Effector memory CD4-positive, alpha-beta T cell (primary cell): Measurements from ENCODE around the gene POLRMT.

Source experiments
- DNase-seq, 3 donors: peaks; one replicate each; pipeline ENCODE4 v3.0.0-alpha.2; 2020
- H3K27ac ChIP-seq: 2 replicates; pipeline ENCODE4 v1.7.0; 2013; ENCODE audit warnings: mild to moderate bottlenecking, low read length, moderate library complexity; ENCODE audit not compliant: insufficient read depth, poor library complexity, severe bottlenecking
- H3K27me3 ChIP-seq: replicated peaks from 2 replicates; pipeline ENCODE4 v1.7.0; 2013; ENCODE audit warnings: mild to moderate bottlenecking, low read length; ENCODE audit not compliant: insufficient read depth, control insufficient read depth, poor library complexity, severe bottlenecking
- H3K36me3 ChIP-seq: 2 replicates; pipeline ENCODE4 v1.7.0; 2013; ENCODE audit warnings: mild to moderate bottlenecking, low read length, moderate library complexity; ENCODE audit not compliant: control insufficient read depth, insufficient read depth
- H3K4me1 ChIP-seq: 2 replicates; pipeline ENCODE4 v1.7.0; 2013; ENCODE audit warnings: low read length, mild to moderate bottlenecking; ENCODE audit not compliant: control insufficient read depth, insufficient read depth, poor library complexity, severe bottlenecking
- H3K4me3 ChIP-seq: 2 replicates; pipeline ENCODE4 v1.7.0; 2013; ENCODE audit warnings: low read length, low read depth, mild to moderate bottlenecking; ENCODE audit not compliant: insufficient read depth, poor library complexity, severe bottlenecking
- H3K9me3 ChIP-seq: 2 replicates; pipeline ENCODE4 v1.7.0; 2013; ENCODE audit warnings: mild to moderate bottlenecking, low read length, moderate library complexity; ENCODE audit not compliant: control insufficient read depth

Gene POLRMT

DNA sequence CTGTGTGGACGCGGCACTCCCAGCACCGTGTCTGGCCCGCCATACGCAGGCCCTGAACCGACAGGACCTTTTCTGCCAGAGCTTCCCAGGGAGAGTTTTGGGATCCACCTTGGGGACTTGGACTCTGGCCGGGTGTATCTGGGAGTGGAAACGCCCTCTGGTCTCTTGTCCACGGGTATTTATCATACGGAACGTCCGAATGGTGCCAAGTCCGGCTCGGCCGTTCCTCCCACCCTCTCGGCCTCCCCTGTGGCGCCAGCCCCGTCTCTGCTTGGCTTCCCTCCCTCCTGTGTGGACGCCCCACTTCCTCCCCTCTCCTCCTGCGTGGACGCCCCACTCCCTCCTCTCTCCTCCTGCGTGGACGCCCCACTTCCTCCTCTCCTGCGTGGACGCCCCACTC lies 31.5 kb downstream of the POLRMT start:
- Histone ChIP-seq H3K4me3 (no peak overlapping the region), H3K27ac (no peak overlapping the region), H3K4me1 (no peaks in the 10 kb centered on the region), H3K36me3 (no peaks in the 10 kb centered on the region), H3K27me3 (no peaks in the 10 kb centered on the region), H3K9me3 (no peaks in the 10 kb centered on the region)
- no peak for DNase-seq

DNA sequence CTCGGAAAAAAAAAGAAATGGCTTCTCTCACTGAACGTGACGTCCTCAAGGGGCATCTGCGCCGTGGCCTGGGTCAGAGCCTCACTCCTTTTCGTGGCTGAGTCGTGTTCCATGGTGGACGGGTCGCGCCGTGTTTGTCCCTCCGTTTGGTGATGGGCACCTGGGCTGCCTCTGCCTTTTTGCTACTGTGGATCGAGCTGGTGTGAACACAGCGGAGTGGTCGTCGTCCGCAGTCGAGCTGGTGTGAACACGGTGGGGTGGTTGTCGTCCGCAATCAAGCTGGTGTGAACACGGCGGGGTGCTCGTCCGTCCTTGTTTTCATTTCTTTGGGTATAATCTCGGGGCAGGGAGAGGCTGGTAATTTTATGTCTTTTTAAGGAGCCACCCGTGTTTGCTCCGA lies 32.0 kb downstream of the POLRMT start:
- Histone ChIP-seq H3K9me3 (no peaks in the 10 kb centered on the region), H3K4me3 (no peak overlapping the region), H3K27ac (no peak overlapping the region), H3K27me3 (no peaks in the 10 kb centered on the region), H3K4me1 (no peaks in the 10 kb centered on the region), H3K36me3 (no peaks in the 10 kb centered on the region)
- DNase-seq, result no peak

DNA sequence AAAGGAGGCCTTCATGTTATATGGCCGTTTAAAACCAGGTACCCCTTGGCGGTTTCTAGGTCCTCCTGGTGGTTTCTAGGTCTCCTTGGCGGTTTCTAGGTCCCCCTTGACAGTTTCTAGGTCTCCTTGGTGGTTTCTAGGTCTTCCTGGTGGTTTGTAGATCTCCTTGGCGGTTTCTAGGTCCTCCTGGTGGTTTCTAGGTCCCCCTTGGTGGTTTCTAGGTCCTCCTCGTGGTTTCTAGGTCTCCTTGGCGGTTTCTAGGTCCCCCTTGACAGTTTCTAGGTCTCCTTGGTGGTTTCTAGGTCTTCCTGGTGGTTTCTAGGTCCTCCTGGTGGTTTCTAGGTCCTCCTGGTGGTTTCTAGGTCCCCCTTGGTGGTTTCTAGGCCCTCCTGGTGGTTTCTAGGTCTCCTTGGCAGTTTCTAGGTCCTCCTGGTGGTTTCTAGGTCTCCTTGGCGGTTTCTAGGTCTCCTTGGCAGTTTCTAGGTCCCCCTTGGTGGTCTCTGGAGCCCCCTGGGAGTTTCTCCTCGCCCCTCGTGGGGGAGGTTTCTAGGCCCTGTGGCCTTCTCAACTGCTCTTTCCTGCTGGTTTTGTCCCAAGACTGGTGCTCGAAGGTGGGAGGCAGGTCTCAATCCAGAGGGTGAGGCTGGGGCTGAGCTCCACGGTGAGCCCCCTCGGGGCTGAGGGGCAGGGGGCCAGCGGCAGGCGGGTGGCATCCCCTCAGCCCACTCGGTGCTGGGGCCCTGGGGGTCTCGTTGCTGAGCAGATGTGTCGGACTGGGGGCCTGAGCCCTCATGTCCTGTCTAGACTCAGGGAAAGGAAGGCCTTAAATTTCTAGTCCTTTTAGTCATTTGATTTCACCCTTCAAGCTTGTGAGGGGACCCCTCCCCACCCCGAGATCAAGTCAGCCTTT lies 35.7 kb downstream of the POLRMT start:
- no peaks in the 10 kb centered on the region for H3K27me3 ChIP-seq
- H3K4me1 ChIP-seq, result no peaks in the 10 kb centered on the region
- H3K36me3 ChIP-seq, result no peaks in the 10 kb centered on the region
- DNase-seq, result no peak
- H3K9me3 ChIP-seq, result no peaks in the 10 kb centered on the region
- H3K4me3 ChIP-seq, result no peak overlapping the region
- no peak overlapping the region for H3K27ac ChIP-seq

GRCh38 chr19:596263-596655 lies 37.1 kb downstream of the POLRMT start:
- Histone ChIP-seq H3K4me3 (no peak overlapping the region), H3K27ac (no peak overlapping the region), H3K27me3 (peaks cover 4% of the 10 kb centered on the region), H3K36me3 (no peaks in the 10 kb centered on the region), H3K9me3 (no peaks in the 10 kb centered on the region), H3K4me1 (no peaks in the 10 kb centered on the region)
- no peak for DNase-seq

- no peaks in the 10 kb centered on the region for H3K36me3 ChIP-seq
- H3K27me3 ChIP-seq, result peaks cover 4% of the 10 kb centered on the region
- no peak for DNase-seq
- H3K4me3 ChIP-seq, result no peak overlapping the region
- H3K4me1 ChIP-seq, result peaks cover 4% of the 10 kb centered on the region
- no peaks in the 10 kb centered on the region for H3K9me3 ChIP-seq
- no peak overlapping the region for H3K27ac ChIP-seq
Observed at GRCh38 chr19:595326-596262, 37.7 kb downstream of the POLRMT start.

DNA sequence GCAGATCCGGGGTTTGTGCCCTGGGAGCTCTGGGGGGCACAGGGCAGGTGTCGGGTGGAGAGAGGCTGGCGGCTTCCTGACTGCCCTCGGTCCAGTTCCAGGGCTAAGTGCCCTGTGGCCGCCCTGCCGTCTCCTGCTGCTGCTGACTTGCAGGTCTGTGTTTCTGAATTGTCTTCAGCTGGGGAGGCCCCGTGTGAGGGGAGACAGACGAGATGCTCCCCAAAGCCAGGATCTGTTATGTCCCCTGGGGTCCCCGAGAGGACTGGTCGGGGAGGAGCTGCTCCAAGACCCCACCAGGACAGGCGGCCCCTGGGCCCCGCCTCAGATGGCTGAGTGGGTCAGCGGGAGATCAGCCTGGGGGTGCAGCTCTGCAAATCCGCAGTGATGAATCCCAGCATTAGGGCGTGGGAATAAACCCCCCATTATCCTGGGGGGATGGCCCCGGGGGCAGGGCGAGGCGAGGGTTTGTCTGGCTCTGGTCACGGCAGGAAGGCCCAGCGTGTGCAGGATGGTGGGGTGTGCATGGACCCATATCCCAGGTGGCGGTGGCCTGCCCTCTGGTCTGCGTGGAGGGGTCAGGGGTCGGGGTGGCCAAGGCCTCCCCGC lies 39.0 kb downstream of the POLRMT start:
- H3K27me3 ChIP-seq, result peaks cover 5% of the 10 kb centered on the region

DNA sequence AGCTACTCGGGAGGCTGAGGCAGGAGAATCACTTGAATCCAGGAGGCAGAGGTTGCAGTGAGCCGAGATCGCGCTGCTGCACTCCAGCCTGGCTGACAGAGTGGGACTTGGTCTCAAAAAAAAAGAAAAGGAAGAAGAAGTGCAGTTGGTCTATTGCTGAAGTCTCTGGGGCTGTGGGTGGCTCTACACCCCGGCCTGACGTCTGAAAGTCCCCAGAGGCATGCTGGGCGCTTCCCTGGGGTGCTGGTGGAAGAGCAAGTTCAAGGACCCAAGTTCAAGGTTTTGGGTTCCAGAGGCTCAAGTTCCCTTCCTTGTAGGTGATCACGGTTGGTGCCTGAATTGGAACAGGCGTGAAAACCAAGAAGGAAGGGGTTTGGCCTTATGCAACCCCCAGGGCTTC lies 39.8 kb downstream of the POLRMT start:
- Histone ChIP-seq H3K4me3 (no peak overlapping the region), H3K4me1 (peaks cover 17% of the 10 kb centered on the region), H3K27me3 (peaks cover 14% of the 10 kb centered on the region), H3K36me3 (no peaks in the 10 kb centered on the region), H3K27ac (no peak overlapping the region), H3K9me3 (no peaks in the 10 kb centered on the region)
- no peak for DNase-seq

More for the DNA sequence above, 39.0 kb downstream of the POLRMT start:
- H3K9me3 ChIP-seq, result no peaks in the 10 kb centered on the region
- H3K4me3 ChIP-seq, result no peak overlapping the region
- no peak overlapping the region for H3K27ac ChIP-seq
- DNase-seq, result no peak
- H3K36me3 ChIP-seq, result no peaks in the 10 kb centered on the region
- peaks cover 8% of the 10 kb centered on the region for H3K4me1 ChIP-seq

- H3K9me3 ChIP-seq, result no peaks in the 10 kb centered on the region
- H3K36me3 ChIP-seq, result no peaks in the 10 kb centered on the region
- peaks cover 21% of the 10 kb centered on the region for H3K4me1 ChIP-seq
- no peak overlapping the region for H3K27ac ChIP-seq
- no peak for DNase-seq
- H3K4me3 ChIP-seq, result no peak overlapping the region
- peaks cover 14% of the 10 kb centered on the region for H3K27me3 ChIP-seq
Observed at GRCh38 chr19:593055-593454, 40.3 kb downstream of the POLRMT start.

DNA sequence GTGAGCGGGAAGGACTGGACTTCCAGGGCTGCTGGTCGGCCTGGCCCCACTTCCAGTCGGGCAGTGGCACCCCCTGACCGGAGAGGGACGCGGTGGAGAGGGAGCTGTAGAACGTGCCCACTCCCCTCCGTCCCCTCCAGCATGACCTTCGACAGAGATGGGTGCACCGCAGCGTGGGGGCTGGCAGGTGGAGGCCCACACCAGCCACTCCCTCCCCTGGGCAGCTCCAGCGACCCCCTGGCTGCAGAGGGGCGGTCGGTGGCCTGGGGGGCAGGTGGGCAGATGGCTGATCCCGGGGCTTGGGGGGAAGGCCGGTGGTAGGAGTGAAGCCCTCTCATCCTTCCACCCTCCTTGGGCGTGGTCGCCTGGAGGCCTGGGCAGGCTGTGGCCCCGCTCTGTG lies 41.2 kb downstream of the POLRMT start:
- H3K4me3 ChIP-seq, result no peak overlapping the region

More for the DNA sequence above, 41.2 kb downstream of the POLRMT start:
- Histone ChIP-seq H3K9me3 (no peaks in the 10 kb centered on the region), H3K36me3 (no peaks in the 10 kb centered on the region), H3K27ac (no peak overlapping the region), H3K27me3 (peaks cover 14% of the 10 kb centered on the region), H3K4me1 (peaks cover 25% of the 10 kb centered on the region)
- DNase-seq, result no peak
